Measurements from ENCODE around the gene RTRAF.

GRCh38 chr14:51951656-51952055, 37.7 kb upstream of the RTRAF start:
- no peak for TF ChIP-seq POLR2A (IDR thresholded peaks at IDR 0.05; ENCODE audit: low read length)
- no peak for TF ChIP-seq GATA1 (IDR thresholded peaks at IDR 0.05; ENCODE audit: low read depth, low read length)
